HL-60 (cell line): ENCODE data around the gene RTN4.
"Not testable (repeated sequence)": the region's sequence is repeated elsewhere in the genome, so short reads cannot be mapped to it uniquely, and the experiment has no call there.

Experiments
- GABPA ChIP-seq: IDR thresholded peaks from 2 replicates; pipeline ENCODE4 v1.6.1; 2012; ENCODE audit warnings: low read depth
- POLR2AphosphoS5 ChIP-seq: IDR thresholded peaks from 2 replicates; pipeline ENCODE4 v1.6.1; 2012; ENCODE audit warnings: low read depth
- TF ChIP-seq, protein P1 (sequence below): IDR thresholded peaks from one replicate; pipeline ENCODE4 v1.5.1; 2011; ENCODE audit warnings: low read length, control low read depth, inconsistent platforms; ENCODE audit not compliant: insufficient read depth
- TF ChIP-seq, protein P2 (sequence below): IDR thresholded peaks from 2 replicates; pipeline ENCODE4 v1.6.1; 2012; ENCODE audit warnings: low read depth; ENCODE audit not compliant: insufficient replicate concordance

DNA sequence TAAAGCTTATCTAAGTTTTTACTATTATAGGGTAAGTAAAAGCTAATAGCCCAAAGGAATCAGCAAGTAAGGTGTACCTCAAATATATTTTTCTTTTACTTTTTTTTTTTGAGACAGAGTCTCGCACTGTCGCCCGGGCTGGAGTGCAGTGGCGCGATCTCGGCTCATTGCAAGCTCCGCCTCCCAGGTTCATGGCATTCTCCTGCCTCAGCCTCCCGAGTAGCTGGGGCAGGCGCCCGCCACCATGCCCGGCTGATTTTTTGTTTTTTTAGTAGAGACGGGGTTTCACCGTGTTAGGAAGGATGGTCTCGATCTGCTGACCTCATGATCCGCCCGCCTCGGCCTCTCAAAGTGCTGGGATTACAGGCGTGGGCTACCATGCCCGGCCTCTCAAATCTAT, 59.6 kb downstream of the RTN4 start:
- TF ChIP-seq, protein P1, sequence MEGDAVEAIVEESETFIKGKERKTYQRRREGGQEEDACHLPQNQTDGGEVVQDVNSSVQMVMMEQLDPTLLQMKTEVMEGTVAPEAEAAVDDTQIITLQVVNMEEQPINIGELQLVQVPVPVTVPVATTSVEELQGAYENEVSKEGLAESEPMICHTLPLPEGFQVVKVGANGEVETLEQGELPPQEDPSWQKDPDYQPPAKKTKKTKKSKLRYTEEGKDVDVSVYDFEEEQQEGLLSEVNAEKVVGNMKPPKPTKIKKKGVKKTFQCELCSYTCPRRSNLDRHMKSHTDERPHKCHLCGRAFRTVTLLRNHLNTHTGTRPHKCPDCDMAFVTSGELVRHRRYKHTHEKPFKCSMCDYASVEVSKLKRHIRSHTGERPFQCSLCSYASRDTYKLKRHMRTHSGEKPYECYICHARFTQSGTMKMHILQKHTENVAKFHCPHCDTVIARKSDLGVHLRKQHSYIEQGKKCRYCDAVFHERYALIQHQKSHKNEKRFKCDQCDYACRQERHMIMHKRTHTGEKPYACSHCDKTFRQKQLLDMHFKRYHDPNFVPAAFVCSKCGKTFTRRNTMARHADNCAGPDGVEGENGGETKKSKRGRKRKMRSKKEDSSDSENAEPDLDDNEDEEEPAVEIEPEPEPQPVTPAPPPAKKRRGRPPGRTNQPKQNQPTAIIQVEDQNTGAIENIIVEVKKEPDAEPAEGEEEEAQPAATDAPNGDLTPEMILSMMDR: not testable (repeated sequence)
- not testable (repeated sequence) for TF ChIP-seq POLR2AphosphoS5, GABPA
- TF ChIP-seq, protein P2, sequence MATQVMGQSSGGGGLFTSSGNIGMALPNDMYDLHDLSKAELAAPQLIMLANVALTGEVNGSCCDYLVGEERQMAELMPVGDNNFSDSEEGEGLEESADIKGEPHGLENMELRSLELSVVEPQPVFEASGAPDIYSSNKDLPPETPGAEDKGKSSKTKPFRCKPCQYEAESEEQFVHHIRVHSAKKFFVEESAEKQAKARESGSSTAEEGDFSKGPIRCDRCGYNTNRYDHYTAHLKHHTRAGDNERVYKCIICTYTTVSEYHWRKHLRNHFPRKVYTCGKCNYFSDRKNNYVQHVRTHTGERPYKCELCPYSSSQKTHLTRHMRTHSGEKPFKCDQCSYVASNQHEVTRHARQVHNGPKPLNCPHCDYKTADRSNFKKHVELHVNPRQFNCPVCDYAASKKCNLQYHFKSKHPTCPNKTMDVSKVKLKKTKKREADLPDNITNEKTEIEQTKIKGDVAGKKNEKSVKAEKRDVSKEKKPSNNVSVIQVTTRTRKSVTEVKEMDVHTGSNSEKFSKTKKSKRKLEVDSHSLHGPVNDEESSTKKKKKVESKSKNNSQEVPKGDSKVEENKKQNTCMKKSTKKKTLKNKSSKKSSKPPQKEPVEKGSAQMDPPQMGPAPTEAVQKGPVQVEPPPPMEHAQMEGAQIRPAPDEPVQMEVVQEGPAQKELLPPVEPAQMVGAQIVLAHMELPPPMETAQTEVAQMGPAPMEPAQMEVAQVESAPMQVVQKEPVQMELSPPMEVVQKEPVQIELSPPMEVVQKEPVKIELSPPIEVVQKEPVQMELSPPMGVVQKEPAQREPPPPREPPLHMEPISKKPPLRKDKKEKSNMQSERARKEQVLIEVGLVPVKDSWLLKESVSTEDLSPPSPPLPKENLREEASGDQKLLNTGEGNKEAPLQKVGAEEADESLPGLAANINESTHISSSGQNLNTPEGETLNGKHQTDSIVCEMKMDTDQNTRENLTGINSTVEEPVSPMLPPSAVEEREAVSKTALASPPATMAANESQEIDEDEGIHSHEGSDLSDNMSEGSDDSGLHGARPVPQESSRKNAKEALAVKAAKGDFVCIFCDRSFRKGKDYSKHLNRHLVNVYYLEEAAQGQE: not testable (repeated sequence)
